ENCODE results near the gene ZC3HAV1. TPM values are rescaled to one million over a fixed set of nuclear protein-coding genes. Genes with fewer than 3 reads are reported as not detected.

The ZC3HAV1 gene
- total and polyA plus RNA-seq, 2 of the 13 experiments (the other 11 are each of a cell fraction or from before 2014, with no cell fraction given), result 12.7 to 23.7 TPM

DNA sequence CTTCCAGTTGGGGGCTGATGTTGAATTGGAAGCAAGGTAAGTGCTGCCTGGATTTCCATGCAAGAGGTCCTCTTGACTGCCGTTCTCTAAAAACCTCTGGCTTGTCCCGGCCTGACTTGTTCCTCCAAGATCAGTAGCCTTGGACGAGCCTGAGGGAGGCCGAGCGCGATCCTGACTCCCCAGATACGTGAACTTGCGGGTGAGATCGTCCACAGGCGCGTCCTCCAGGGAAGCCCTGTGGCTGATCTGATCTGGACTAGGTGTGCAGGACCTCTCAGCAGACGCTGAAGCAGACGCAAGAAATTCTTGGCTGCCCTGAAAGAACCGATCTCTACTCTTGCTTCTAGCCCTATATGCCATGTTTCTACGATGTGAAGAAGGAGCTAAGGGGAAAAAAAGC, 29.7 kb downstream of the ZC3HAV1 start:
- WGBS (ENCODE audit: low lambda C conversion rate), result 100% methylated on average over 9 of the region's 15 CpGs
- intact Hi-C loops (cut with micrococcal nuclease; ENCODE audit: unreplicated experiment) (no loop called here), in situ Hi-C loops (cut with HindIII; ENCODE audit: extremely low pct_ligation_motif_present, low pct_unique_long_range_greater_than_20kb) (no loop called here)
- Histone ChIP-seq H3K9ac (ENCODE audit: insufficient read depth, low read depth, low read length) (no peak overlapping the region), H3K27ac (ENCODE audit: extremely low read length, insufficient read depth, low read length) (no peak overlapping the region), H4K20me1 (ENCODE audit: insufficient read depth, low read length) (no peaks in the 10 kb centered on the region; the same call in 1 of the 2 replicates), H3K27me3 (ENCODE audit: control insufficient read depth in 1 of 2, insufficient read depth in 2 of 2, low read length in 2 of 2) (no peaks in the 10 kb centered on the region), H3K4me3 (replicated peaks in 1 of 3; ENCODE audit: insufficient read depth in 1 of 3, low read depth in 2 of 3, low read length in 3 of 3) (no peak overlapping the region), H3K79me2 (ENCODE audit: insufficient read depth, low read length) (no peaks in the 10 kb centered on the region), H3K36me3 (replicated peaks in 1 of 2; ENCODE audit: control insufficient read depth in 1 of 2, insufficient read depth in 2 of 2, low read length in 2 of 2) (peaks cover 18 to 72% of the 10 kb centered on the region in 2 experiments), H2AFZ (ENCODE audit: low read length) (no peak overlapping the region), H3K4me2 (ENCODE audit: low read depth, low read length) (no peak overlapping the region), H3K4me1 (ENCODE audit: insufficient read depth, low read length) (peaks cover 27% of the 10 kb centered on the region), H3K9me3 (ENCODE audit: low read length) (no peaks in the 10 kb centered on the region)
- TSS peak; percentile 28 for BruUV-seq (replicated peaks)
- no peak for TF ChIP-seq ATRX (CRISPR knock-in tag; IDR thresholded peaks at IDR 0.05; ENCODE audit: borderline replicate concordance)
- TF ChIP-seq ZNF138 (CRISPR knock-in tag; IDR thresholded peaks at IDR 0.05; ENCODE audit: low read depth), result no peak
- TF ChIP-seq MEF2D (CRISPR knock-in tag; IDR thresholded peaks at IDR 0.05), result no peak
- TF ChIP-seq ZBTB8A (CRISPR knock-in tag; IDR thresholded peaks at IDR 0.05; ENCODE audit: borderline replicate concordance, low read depth), result no peak
- no peak for TF ChIP-seq ZNF337 (CRISPR knock-in tag; IDR thresholded peaks at IDR 0.05; ENCODE audit: borderline replicate concordance, low read depth)
- no peak for TF ChIP-seq BRCA1 (CRISPR knock-in tag; IDR thresholded peaks at IDR 0.05)
- FAIRE-seq, result no peak
- ChIA-PET CTCF (ENCODE audit: low intra/inter-chr PET ratio, low total read pairs) (no interaction called here), POLR2A (interaction anchor here (0.7 kb wide), 1 partner anchor 37 kb away, joined by 3 read pairs; no protein-coding TSS in a partner anchor)
- no peak for DNase-seq (ENCODE audit: low spot score)
- ATAC-seq, result no peak

- Histone ChIP-seq H3K9ac (ENCODE audit: insufficient read depth, low read depth, low read length) (no peak overlapping the region), H3K79me2 (ENCODE audit: insufficient read depth, low read length) (no peaks in the 10 kb centered on the region), H3K4me3 (replicated peaks in 1 of 3; ENCODE audit: insufficient read depth in 1 of 3, low read depth in 2 of 3, low read length in 3 of 3) (no peak overlapping the region), H3K4me1 (ENCODE audit: insufficient read depth, low read length) (peaks cover 29% of the 10 kb centered on the region), H3K4me2 (ENCODE audit: low read depth, low read length) (no peak overlapping the region), H3K9me3 (ENCODE audit: low read length) (no peaks in the 10 kb centered on the region), H3K27me3 (ENCODE audit: control insufficient read depth in 1 of 2, insufficient read depth in 2 of 2, low read length in 2 of 2) (no peaks in the 10 kb centered on the region), H2AFZ (ENCODE audit: low read length) (no peak overlapping the region), H3K27ac (ENCODE audit: extremely low read length, insufficient read depth, low read length) (no peak overlapping the region), H3K36me3 (replicated peaks in 1 of 2; ENCODE audit: control insufficient read depth in 1 of 2, insufficient read depth in 2 of 2, low read length in 2 of 2) (peaks cover 15 to 63% of the 10 kb centered on the region in 2 experiments), H4K20me1 (ENCODE audit: insufficient read depth, low read length) (no peaks in the 10 kb centered on the region; the same call in 1 of the 2 replicates)
- WGBS (ENCODE audit: low lambda C conversion rate), result no CpG with 5 or more reads among the region's 1 CpG
- ATAC-seq (no peak), FAIRE-seq (no peak), DNase-seq (ENCODE audit: low spot score) (no peak)
- in situ Hi-C loops (cut with HindIII; ENCODE audit: extremely low pct_ligation_motif_present, low pct_unique_long_range_greater_than_20kb), result no loop called here
- POLR2A ChIA-PET, result no interaction called here
- intact Hi-C loops (cut with micrococcal nuclease; ENCODE audit: unreplicated experiment), result no loop called here
- TF ChIP-seq SIX1 (CRISPR knock-in tag; IDR thresholded peaks at IDR 0.05; ENCODE audit: borderline replicate concordance) (no peak), SRSF9 (IDR thresholded peaks at IDR 0.05; ENCODE audit: borderline replicate concordance, insufficient read depth, low read depth, low read length, poor library complexity, severe bottlenecking) (no peak), POGK (CRISPR knock-in tag; conservative IDR thresholded peaks at IDR 0.05) (no peak), CREB3 (CRISPR knock-in tag; IDR thresholded peaks at IDR 0.05) (no peak), DR1 (CRISPR knock-in tag; IDR thresholded peaks at IDR 0.05) (no peak), TOE1 (CRISPR knock-in tag; IDR thresholded peaks at IDR 0.05) (no peak)
- CTCF ChIA-PET (ENCODE audit: low intra/inter-chr PET ratio, low total read pairs), result no interaction called here
- BruUV-seq (replicated peaks), result no TSS peak
Measured at GRCh38 chr7:139078911-139079310, 30.6 kb downstream of the ZC3HAV1 start.
